LNCaP clone FGC (cell line): ENCODE measurements around the gene ERFE.

ENCODE experiments used
- DNase-seq: peaks from one replicate; pipeline ENCODE4 v3.0.0-alpha.2; 2011; ENCODE audit warnings: low read depth
- H3K4me3 ChIP-seq: 2 replicates; pipeline ENCODE4 v1.5.1; 2011; ENCODE audit warnings: mild to moderate bottlenecking, low read depth, low read length, control low read depth
- CTCF ChIP-seq: IDR thresholded peaks from 2 replicates; pipeline ENCODE4 v1.5.1; 2012; ENCODE audit warnings: mild to moderate bottlenecking; ENCODE audit not compliant: control insufficient read depth, insufficient read depth; ENCODE audit errors: extremely low read depth

Gene ERFE

DNA sequence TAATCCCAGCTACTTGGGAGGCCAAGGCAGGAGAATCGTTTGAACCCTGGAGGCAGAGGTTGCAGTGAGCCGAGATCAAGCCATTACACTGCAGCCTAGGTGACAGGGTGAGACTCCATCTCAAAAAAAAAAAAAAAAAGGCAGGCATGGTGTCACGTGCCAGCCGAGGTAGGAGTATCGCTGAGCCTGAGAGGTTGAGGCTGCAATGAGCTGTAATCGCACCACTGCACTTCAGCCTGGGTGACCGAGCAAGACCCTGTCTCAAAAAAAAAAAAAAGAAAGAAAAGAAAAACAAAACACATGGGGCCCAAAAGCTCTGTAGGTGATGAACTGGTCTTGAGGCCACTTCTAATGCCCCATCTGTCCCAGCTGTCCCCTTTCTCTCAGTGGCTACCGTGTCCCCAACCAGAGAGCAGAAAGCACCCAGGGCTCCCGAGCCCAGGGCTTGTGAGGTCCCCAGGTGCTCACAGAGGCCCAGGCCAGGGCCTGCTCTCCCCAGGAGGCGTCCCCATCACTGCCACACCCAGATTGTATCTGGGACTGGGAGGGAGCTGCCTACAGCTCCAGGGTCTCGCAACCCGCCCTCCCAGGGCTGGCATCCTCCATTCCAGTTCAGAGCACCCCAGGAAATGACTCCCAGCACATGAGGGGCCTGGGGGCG lies 11.8 kb upstream of the ERFE start:
- TF ChIP-seq CTCF: no peak
- no peak overlapping the region for H3K4me3 ChIP-seq
- no peak for DNase-seq

DNA sequence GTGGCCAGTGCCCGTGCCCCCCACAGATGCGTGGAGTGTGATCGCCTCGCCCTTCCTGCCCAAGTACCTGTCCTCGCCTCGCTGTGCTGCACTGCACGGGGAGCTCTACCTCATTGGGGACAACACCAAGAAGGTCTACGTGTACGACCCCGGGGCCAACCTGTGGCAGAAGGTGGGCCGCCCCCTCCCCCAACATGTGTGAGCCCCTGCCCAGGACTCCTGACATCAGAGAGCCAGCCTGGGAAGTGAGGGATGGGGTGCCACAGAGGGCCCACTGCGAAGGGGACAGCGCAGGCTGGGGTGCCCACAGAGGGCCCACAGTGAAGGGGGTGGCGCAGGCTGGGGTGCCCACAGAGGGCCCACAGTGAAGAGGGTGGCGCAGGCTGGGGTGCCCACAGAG lies 9.8 kb upstream of the ERFE start:
- no peak for TF ChIP-seq CTCF
- H3K4me3 ChIP-seq: no peak overlapping the region
- DNase-seq: no peak

GRCh38 chr2:238149841-238150572 lies 8.8 kb upstream of the ERFE start:
- TF ChIP-seq CTCF: no peak
- DNase-seq: no peak
- no peak overlapping the region for H3K4me3 ChIP-seq

DNA sequence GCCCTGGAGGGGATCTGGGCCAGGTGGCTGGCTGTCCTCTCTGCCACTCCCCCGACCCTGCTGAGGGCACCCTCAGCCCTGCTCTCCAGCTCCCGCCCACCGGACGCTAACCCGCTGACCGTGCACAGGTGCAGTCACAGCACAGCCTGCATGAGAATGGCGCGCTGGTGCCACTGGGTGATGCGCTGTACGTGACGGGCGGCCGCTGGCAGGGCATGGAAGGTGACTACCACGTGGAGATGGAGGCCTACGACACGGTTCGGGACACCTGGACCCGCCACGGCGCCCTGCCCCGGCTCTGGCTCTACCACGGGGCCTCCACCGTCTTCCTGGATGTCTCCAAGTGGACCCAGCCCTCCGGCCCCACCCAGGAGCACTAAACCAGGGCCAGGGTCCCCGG lies 8.1 kb upstream of the ERFE start:
- DNase-seq: no peak
- H3K4me3 ChIP-seq: no peak overlapping the region
- no peak for TF ChIP-seq CTCF

- no peak overlapping the region for H3K4me3 ChIP-seq
- DNase-seq: no peak
- no peak for TF ChIP-seq CTCF
Measured at GRCh38 chr2:238151205-238151604, 7.6 kb upstream of the ERFE start.

DNA sequence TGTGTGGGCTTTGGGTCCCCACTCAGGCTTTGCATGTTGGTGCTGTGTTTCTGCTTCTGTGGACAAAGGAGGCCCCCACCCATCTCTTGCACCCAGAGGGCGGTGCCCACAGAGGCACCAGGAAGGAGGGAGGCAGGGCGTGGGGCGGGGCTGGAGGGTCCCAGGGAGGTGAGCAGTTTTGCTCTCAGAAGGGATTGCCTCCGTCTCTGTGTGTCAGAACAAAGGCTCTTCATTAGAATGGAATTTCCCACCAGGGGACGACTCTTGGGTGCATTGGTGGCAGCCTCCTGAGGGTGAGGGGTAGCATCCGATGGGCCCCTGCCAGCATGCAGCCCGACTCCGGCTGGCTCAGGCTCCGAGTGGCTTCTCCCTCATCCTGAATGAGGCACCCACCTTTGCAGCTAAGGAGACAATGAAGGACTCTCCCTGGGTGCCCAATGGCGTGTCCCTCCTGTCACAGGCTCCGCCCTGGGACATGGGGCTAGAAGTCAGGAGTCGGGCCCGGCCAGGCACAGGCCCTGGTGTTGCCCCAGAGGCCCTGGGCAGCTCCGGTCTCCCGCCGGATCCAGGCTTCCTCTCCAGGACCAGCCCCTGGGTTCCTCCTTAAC lies 7.0 kb upstream of the ERFE start:
- no peak overlapping the region for H3K4me3 ChIP-seq
- no peak for TF ChIP-seq CTCF
- no peak for DNase-seq
